ENCODE results near the gene OCLN.
"Not testable (repeated sequence)": the region's sequence is repeated elsewhere in the genome, so short reads cannot be mapped to it uniquely, and the experiment has no call there.

DNA sequence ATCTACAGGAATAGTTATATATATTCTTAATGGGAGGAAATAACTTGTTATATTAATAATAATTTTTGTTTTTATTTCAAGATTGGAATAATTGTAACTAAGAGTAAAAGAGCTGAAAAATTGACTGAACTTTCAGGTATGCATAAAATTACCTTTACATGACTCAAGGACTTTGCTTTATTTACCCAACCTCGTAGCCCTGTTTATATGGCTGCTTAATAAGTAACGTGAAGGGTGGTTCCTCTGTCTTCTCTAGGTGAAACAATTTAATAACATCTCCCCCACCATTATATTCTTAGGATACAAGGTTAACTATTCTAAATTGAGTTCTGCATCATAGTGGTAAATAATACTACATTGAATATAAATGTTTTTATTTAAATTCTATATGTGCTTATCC is 75.5 kb downstream of the OCLN start:
- not testable (repeated sequence) for TF ChIP-seq POLR2A, EP300, POLR2AphosphoS5 (IDR thresholded peaks at IDR 0.05)
- TF ChIP-seq, protein P1, sequence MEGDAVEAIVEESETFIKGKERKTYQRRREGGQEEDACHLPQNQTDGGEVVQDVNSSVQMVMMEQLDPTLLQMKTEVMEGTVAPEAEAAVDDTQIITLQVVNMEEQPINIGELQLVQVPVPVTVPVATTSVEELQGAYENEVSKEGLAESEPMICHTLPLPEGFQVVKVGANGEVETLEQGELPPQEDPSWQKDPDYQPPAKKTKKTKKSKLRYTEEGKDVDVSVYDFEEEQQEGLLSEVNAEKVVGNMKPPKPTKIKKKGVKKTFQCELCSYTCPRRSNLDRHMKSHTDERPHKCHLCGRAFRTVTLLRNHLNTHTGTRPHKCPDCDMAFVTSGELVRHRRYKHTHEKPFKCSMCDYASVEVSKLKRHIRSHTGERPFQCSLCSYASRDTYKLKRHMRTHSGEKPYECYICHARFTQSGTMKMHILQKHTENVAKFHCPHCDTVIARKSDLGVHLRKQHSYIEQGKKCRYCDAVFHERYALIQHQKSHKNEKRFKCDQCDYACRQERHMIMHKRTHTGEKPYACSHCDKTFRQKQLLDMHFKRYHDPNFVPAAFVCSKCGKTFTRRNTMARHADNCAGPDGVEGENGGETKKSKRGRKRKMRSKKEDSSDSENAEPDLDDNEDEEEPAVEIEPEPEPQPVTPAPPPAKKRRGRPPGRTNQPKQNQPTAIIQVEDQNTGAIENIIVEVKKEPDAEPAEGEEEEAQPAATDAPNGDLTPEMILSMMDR (IDR thresholded peaks at IDR 0.05) = not testable (repeated sequence)
